Fibroblast of lung (primary cell): ENCODE results near the gene KLHDC4. TPM values are rescaled to one million over a fixed set of nuclear protein-coding genes. Genes with fewer than 3 reads are reported as not detected.
"Not testable (repeated sequence)": the region's sequence is repeated elsewhere in the genome, so short reads cannot be mapped to it uniquely, and the experiment has no call there.

Source experiments
- DNase-seq, 2 donors: peaks; one replicate each; pipeline versions ENCODE4 v3.0.0 to v3.0.0-alpha.2; 2010; ENCODE audit warnings: low read depth in 2 of 2
- H2AFZ ChIP-seq: 2 replicates; pipeline ENCODE4 v1.5.1; 2012; ENCODE audit warnings: low read length, control low read depth, inconsistent platforms
- H3K27ac ChIP-seq: 2 replicates; pipeline ENCODE4 v1.5.1; 2011; ENCODE audit warnings: low read length, control low read depth; ENCODE audit not compliant: insufficient read depth
- H3K27me3 ChIP-seq: 2 replicates; pipeline ENCODE4 v1.5.1; 2011; ENCODE audit warnings: mild to moderate bottlenecking, low read length; ENCODE audit not compliant: control insufficient read depth, insufficient read depth
- H3K36me3 ChIP-seq: 2 replicates; pipeline ENCODE4 v1.5.1; 2011; ENCODE audit warnings: low read length; ENCODE audit not compliant: control insufficient read depth, insufficient read depth
- H3K4me1 ChIP-seq: 2 replicates; pipeline ENCODE4 v1.5.1; 2011; ENCODE audit warnings: low read length; ENCODE audit not compliant: control insufficient read depth, insufficient read depth; ENCODE audit errors: extremely low read depth
- H3K4me2 ChIP-seq: 2 replicates; pipeline ENCODE4 v1.5.1; 2011; ENCODE audit warnings: low read length, control low read depth; ENCODE audit not compliant: insufficient read depth; ENCODE audit errors: extremely low read depth
- H3K4me3 ChIP-seq, 4 experiments: fragments of 200-600 bp in 1 of 4; sonication (generic) in 1 of 4; replicated peaks in 1 of 4; 2 replicates each; pipeline ENCODE4 v1.5.1; 2011 to 2016; ENCODE audit warnings: low read length in 4 of 4, low read depth in 3 of 4, mild to moderate bottlenecking in 3 of 4, control low read depth in 2 of 4, inconsistent platforms in 1 of 4, mixed read lengths in 1 of 4; ENCODE audit not compliant: insufficient read depth in 1 of 4; ENCODE audit errors: control extremely low read depth in 1 of 4
- H3K79me2 ChIP-seq: 2 replicates; pipeline ENCODE4 v1.5.1; 2012; ENCODE audit warnings: mild to moderate bottlenecking, low read length, inconsistent platforms; ENCODE audit not compliant: control insufficient read depth, insufficient read depth
- H3K9ac ChIP-seq: 2 replicates; pipeline ENCODE4 v1.5.1; 2011; ENCODE audit warnings: mild to moderate bottlenecking, low read length, control low read depth; ENCODE audit not compliant: insufficient read depth
- H3K9me3 ChIP-seq: 2 replicates; pipeline ENCODE4 v1.5.1; 2012; ENCODE audit warnings: low read depth, low read length; ENCODE audit not compliant: control insufficient read depth, insufficient read depth
- H4K20me1 ChIP-seq: 2 replicates; pipeline ENCODE4 v1.5.1; 2011; ENCODE audit warnings: low read length; ENCODE audit not compliant: control insufficient read depth, insufficient read depth; ENCODE audit errors: extremely low read depth
- EZH2 ChIP-seq: IDR thresholded peaks from 2 replicates; pipeline ENCODE4 v1.5.1; 2012; ENCODE audit warnings: low read length, control low read depth, mild to moderate bottlenecking; ENCODE audit errors: missing control alignments
- polyA plus RNA-seq, 2 donors: library from polyadenylated mRNA; depleted of rRNA in 1 of 2; stranded (reverse) in 1 of 2; unstranded in 1 of 2; fragments of >200 nt; gene quantifications; 2 replicates each; pipeline ENCODE4 v1.2.1, GENCODE V29; 2011 to 2012; ENCODE audit warnings: missing spikeins in 1 of 2
- total RNA-seq: library from RNA; depleted of rRNA; stranded (reverse); fragments of >200 nt; gene quantifications from 2 replicates; pipeline ENCODE4 v1.2.1, GENCODE V29; 2014
- TF ChIP-seq, protein P1 (sequence below), 2 donors: IDR thresholded peaks in 1 of 2; conservative IDR thresholded peaks in 1 of 2; 1 replicate in 1 of 2; 2 replicates in 1 of 2; pipeline ENCODE4 v1.5.1; 2011 to 2012; ENCODE audit warnings: low read length in 2 of 2, control low read depth in 1 of 2, inconsistent platforms in 1 of 2, low read depth in 1 of 2, mild to moderate bottlenecking in 1 of 2

KLHDC4 gene
- total and polyA plus RNA-seq, 2 donors (not counting 1 experiment from before 2014, with no cell fraction given), result 7.3 to 17.8 TPM

- Histone ChIP-seq H3K36me3 (no peaks in the 10 kb centered on the region), H3K4me1 (peaks cover 10% of the 10 kb centered on the region), H3K4me3 (no peak overlapping the region), H2AFZ (peak overlapping the region; percentile 34), H3K4me2 (no peak overlapping the region), H3K27me3 (peaks cover 4% of the 10 kb centered on the region), H3K9me3 (no peaks in the 10 kb centered on the region), H3K9ac (peak overlapping the region; percentile 36), H3K27ac (peak overlapping the region; percentile 62), H3K79me2 (no peaks in the 10 kb centered on the region), H4K20me1 (no peaks in the 10 kb centered on the region)
- peak; percentile 94 to 97 for DNase-seq
- TF ChIP-seq, protein P1, sequence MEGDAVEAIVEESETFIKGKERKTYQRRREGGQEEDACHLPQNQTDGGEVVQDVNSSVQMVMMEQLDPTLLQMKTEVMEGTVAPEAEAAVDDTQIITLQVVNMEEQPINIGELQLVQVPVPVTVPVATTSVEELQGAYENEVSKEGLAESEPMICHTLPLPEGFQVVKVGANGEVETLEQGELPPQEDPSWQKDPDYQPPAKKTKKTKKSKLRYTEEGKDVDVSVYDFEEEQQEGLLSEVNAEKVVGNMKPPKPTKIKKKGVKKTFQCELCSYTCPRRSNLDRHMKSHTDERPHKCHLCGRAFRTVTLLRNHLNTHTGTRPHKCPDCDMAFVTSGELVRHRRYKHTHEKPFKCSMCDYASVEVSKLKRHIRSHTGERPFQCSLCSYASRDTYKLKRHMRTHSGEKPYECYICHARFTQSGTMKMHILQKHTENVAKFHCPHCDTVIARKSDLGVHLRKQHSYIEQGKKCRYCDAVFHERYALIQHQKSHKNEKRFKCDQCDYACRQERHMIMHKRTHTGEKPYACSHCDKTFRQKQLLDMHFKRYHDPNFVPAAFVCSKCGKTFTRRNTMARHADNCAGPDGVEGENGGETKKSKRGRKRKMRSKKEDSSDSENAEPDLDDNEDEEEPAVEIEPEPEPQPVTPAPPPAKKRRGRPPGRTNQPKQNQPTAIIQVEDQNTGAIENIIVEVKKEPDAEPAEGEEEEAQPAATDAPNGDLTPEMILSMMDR (conservative IDR thresholded peaks at IDR 0.05 in 1 of 2, IDR thresholded peaks at IDR 0.05 in 1 of 2; ENCODE audit: low read depth in 1 of 2, low read length in 2 of 2), result peak; percentile 70 to 92
- no peak for TF ChIP-seq EZH2
Measured at GRCh38 chr16:87778830-87779579, 13.2 kb upstream of the KLHDC4 start.

- H2AFZ ChIP-seq, result no peak overlapping the region
- no peaks in the 10 kb centered on the region for H3K9me3 ChIP-seq
- H3K27ac ChIP-seq, result peak overlapping the region; percentile 62
- H3K27me3 ChIP-seq, result peaks cover 4% of the 10 kb centered on the region
- no peak for TF ChIP-seq EZH2
- TF ChIP-seq, protein P1 (conservative IDR thresholded peaks at IDR 0.05 in 1 of 2, IDR thresholded peaks at IDR 0.05 in 1 of 2; ENCODE audit: low read depth in 1 of 2, low read length in 2 of 2), result no peak
- H3K79me2 ChIP-seq, result no peaks in the 10 kb centered on the region
- no peak for DNase-seq
- H3K4me3 ChIP-seq, result no peak overlapping the region
- no peak overlapping the region for H3K4me2 ChIP-seq
- H4K20me1 ChIP-seq, result no peaks in the 10 kb centered on the region
- H3K9ac ChIP-seq, result peak overlapping the region; percentile 36
- H3K4me1 ChIP-seq, result peaks cover 10% of the 10 kb centered on the region
- no peaks in the 10 kb centered on the region for H3K36me3 ChIP-seq
Measured at GRCh38 chr16:87778476-87778829, 12.7 kb upstream of the KLHDC4 start.

DNA sequence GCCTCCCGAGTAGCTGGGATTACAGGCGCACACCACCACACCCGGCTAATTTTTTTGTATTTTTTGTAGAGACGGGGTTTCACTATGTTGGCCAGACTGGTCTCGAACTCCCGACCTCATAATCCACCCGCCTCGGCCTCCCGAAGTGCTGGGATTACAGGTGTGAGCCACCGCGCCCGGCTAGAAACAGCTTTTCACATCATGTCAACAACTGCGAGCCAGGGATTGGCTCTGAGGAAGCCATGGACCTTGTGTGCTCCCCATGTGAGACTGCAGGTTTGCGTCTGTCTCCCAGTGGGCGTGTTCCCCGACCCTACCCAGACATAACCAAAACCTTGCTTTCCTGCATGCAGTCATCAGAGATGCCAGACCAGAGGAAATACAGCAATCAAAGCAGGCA, 8.1 kb upstream of the KLHDC4 start:
- not testable (repeated sequence) for H3K4me1 ChIP-seq, H3K27ac ChIP-seq, H3K79me2 ChIP-seq, H3K27me3 ChIP-seq, H2AFZ ChIP-seq, H3K9ac ChIP-seq, H4K20me1 ChIP-seq, H3K9me3 ChIP-seq, H3K36me3 ChIP-seq, H3K4me3 ChIP-seq, DNase-seq, H3K4me2 ChIP-seq

- not testable (repeated sequence) for H3K4me2 ChIP-seq, H3K36me3 ChIP-seq, H3K27ac ChIP-seq, H3K9me3 ChIP-seq, H3K4me1 ChIP-seq, DNase-seq, H2AFZ ChIP-seq, H3K4me3 ChIP-seq, H3K9ac ChIP-seq, H3K27me3 ChIP-seq, H4K20me1 ChIP-seq
- peaks cover 18% of the 10 kb centered on the region for H3K79me2 ChIP-seq
Measured at GRCh38 chr16:87767456-87767855, 1.7 kb upstream of the KLHDC4 start.
